NCI-H1092 (cell line): Measurements from ENCODE around the gene FRA10AC1.

Source experiments
- DNase-seq: peaks from one replicate; lab custom pipeline; 2025; lab: John Stamatoyannopoulos, UW

FRA10AC1 gene

DNA sequence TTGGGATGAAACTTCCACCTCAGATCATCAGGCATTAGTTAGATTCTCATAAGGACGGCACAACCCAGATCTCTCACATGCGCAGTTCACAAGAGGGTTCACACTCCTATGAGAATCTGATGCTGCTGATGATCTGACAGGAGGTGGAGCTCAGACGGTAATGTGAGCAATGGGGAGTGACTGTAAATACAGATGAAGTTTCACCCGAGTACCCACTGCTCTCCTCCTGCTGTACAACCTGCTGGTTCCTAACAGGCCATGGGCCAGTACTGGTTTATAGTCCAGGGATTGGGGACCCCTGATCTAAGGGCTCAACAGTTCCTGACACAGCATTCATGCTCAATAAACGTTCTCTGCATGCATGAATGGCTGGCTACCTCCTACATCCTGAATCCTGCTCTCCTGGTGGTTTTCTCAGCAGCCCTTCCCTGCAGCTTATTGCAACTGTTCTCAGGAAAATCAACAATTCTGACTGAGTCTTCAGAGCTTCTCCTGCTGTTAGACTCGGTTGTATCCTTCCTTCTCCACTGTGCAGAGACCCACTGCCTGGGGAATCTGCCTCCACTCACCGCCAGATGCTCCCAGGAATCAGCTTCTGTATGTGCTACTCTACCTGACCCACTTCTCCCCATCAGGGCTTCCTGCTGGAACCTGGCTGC is 72.6 kb downstream of the FRA10AC1 start:
- DNase-seq, result no peak

DNA sequence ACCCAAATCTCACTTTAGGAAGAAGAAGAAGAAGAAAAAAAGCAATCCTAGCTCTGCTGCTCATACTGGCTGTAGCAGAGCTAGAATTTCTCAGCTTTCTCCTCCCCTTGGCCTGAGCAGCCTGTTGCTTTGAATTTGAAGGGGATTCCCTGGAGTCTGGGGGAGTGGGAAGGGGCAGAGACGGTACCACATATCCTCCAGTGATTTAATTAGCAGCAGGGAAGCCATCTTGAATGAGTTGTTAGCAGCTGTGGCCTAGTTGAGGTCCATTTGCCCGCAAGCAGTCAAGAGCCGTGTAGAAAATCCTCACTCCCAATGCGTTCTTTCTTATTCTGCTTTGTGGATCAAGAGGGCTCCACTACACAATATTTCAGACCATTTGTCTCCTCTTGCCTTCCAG is 73.5 kb downstream of the FRA10AC1 start:
- no peak for DNase-seq

DNA sequence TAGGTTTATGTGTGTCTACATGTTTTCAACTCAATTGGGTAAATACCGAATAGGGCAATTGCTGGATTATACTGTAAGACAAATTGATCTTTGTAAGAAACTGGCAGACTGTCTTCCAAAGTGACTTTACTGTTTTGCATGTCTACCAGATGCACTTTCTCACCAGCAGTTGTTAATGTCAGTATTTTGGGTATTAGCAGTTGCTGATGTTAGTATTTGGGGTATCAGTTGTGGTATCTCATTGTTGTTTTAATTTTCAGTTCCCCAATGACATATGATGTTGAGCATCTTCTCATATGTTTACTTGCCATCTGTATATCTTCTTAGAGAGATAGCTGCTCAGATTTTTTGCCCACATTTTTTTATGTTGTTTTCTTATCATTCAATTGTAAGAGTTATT is 79.5 kb downstream of the FRA10AC1 start:
- DNase-seq, result no peak

DNA sequence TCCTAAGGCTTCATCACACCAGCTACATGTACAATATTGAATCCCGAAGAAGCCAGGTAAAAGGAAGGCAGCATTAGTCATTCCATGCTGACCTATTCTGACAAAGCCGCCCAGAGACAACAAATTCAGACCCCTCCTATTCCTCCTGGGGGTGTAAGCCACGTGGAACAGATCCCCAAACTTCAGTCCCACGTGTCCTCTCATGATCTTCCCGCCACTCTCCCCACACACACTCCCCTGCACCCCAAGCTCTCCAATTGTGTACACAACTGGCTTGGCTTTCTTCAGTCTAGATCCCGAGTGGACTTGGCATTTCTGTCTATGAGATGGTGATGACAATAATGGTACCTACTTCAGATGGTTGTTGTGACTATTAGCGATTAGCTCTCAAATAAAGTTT is 81.5 kb downstream of the FRA10AC1 start:
- DNase-seq, result no peak
